Heart left ventricle (tissue), 16 donors: ENCODE results near the gene MYLK4. TPM values are rescaled to one million over a fixed set of nuclear protein-coding genes. Genes with fewer than 3 reads are reported as not detected.

Source experiments
- ATAC-seq, 4 donors: fragments of 200-7000 bp; cut with Tn5 transposase; one replicate each; pipeline ENCODE4 v1.9.1; 2020 to 2022; ENCODE audit warnings: moderate library complexity in 4 of 4, mild to moderate bottlenecking in 3 of 4, moderate number of reproducible peaks in 1 of 4
- DNase-seq, 5 donors: peaks; one replicate each; pipeline ENCODE4 v3.0.0-alpha.2; 2020
- H3K27ac ChIP-seq, 12 donors: fragments of 200-600 bp; sonication (generic) in 4 of 12; one replicate each; pipeline versions ENCODE4 v1.5.0 to v1.8.0; 2016 to 2022; ENCODE audit warnings: mild to moderate bottlenecking in 2 of 12
- H3K27me3 ChIP-seq, 9 donors: fragments of 200-600 bp; sonication (generic) in 2 of 9; one replicate each; pipeline versions ENCODE4 v1.5.1 to v1.8.0; 2016 to 2022; ENCODE audit warnings: mild to moderate bottlenecking in 3 of 9
- H3K36me3 ChIP-seq, 9 donors: fragments of 200-600 bp; sonication (generic) in 2 of 9; one replicate each; pipeline versions ENCODE4 v1.5.0 to v1.8.0; 2018 to 2022; ENCODE audit warnings: mild to moderate bottlenecking in 2 of 9
- H3K4me1 ChIP-seq, 12 donors: fragments of 200-600 bp; sonication (generic) in 4 of 12; one replicate each; pipeline versions ENCODE4 v1.5.0 to v1.8.0; 2016 to 2022; ENCODE audit warnings: mild to moderate bottlenecking in 3 of 12
- H3K4me3 ChIP-seq, 12 donors: fragments of 200-600 bp; sonication (generic) in 4 of 12; one replicate each; pipeline versions ENCODE4 v1.5.0 to v1.8.0; 2017 to 2022; ENCODE audit warnings: mild to moderate bottlenecking in 9 of 12, moderate library complexity in 4 of 12
- H3K9me3 ChIP-seq, 12 donors: fragments of 200-600 bp; sonication (generic) in 4 of 12; one replicate each; pipeline versions ENCODE4 v1.5.0 to v1.8.0; 2016 to 2022; ENCODE audit warnings: mild to moderate bottlenecking in 1 of 12
- CTCF ChIP-seq, 12 donors: fragments of 200-600 bp; sonication (generic) in 4 of 12; IDR thresholded peaks; one replicate each; pipeline versions ENCODE4 v1.5.0 to v1.8.0; 2018 to 2022; ENCODE audit warnings: antibody characterized with exemption in 12 of 12, mild to moderate bottlenecking in 5 of 12
- POLR2A ChIP-seq, 2 donors: fragments of 450-650 bp; IDR thresholded peaks; one replicate each; pipeline ENCODE4 v1.6.1; 2017; ENCODE audit warnings: antibody characterized with exemption in 2 of 2, mild to moderate bottlenecking in 2 of 2, moderate library complexity in 2 of 2
- WGBS, 4 donors: extraction: QIAGEN DNeasy Blood & Tissue Kit in 2 of 4; methylation state at CpG; one replicate each; pipeline versions ENCODE4 v1.1.5 to v1.1.7; 2013 to 2018; 5-methylcytosine and 5-hydroxymethylcytosine counted together
- intact Hi-C, 10 donors: fragments of 100-400 bp; cut with DNase I; formaldehyde crosslinking; loops; one replicate each; pipeline versions ENCODE4 v1.11.1 to v1.14.2; 2022
- polyA plus RNA-seq, 2 donors: library from polyadenylated mRNA; stranded (reverse); fragments of 200-250 nt; gene quantifications; one replicate each; pipeline ENCODE4 v1.2.3, GENCODE V29; 2013
- total RNA-seq, 9 donors: library from RNA; depleted of rRNA in 2 of 9; stranded (reverse); fragments of >200 nt in 2 of 9; fragmentation: NEBNext Ultra II Directional in 3 of 9; extraction: Animal tissue kit (Norgen Biotek cat#: 25700) in 3 of 9; gene quantifications; one replicate each; pipeline versions ENCODE4 v1.1.0 to v1.2.4, GENCODE V29; 2016 to 2023
- donor health status: ischemic (EF 13 %, LVEDD 7.1; RV severe dilation, severe dysfunction).
- donor health status: healthy with polysubstance abuse.
- donor health status: DM: no; HTN: yes; CAD: no.
- donor health status: DM: no; HTN: no; CAD: no.
- donor health status: ischemic (EF 25% LVEDD 6.9; RV normal size, moderate dysfunction).
- donor health status: ischemic (EF 25% LVEDD 5.7; RV mildly dilated, moderate dysfunction).
- donor health status: healthy.
- donor health status: DM: yes; HTN: yes; CAD: no.
- donor health status: ischemic (EF 35%, LVEDD 5.7; RV mildly dilated, moderate dysfunction).
- donor health status: nonischemic (EF 11% LVEDD 7.7; RV severe dilation, severe dysfunction).
- donor health status: DM: yes; HTN: yes; CAD: no.
- donor health status: PGD.
- donor health status: ischemic (EF 29% LVEDD 5.4; RV normal size, mild dysfunction).
- donor health status: nonischemic (EF 23%, LVEDD 6.1; RV moderate dilation, normal function).

The MYLK4 gene
- total and polyA plus RNA-seq, 11 donors, result 0.14 to 1.6 (median 0.52) TPM

DNA sequence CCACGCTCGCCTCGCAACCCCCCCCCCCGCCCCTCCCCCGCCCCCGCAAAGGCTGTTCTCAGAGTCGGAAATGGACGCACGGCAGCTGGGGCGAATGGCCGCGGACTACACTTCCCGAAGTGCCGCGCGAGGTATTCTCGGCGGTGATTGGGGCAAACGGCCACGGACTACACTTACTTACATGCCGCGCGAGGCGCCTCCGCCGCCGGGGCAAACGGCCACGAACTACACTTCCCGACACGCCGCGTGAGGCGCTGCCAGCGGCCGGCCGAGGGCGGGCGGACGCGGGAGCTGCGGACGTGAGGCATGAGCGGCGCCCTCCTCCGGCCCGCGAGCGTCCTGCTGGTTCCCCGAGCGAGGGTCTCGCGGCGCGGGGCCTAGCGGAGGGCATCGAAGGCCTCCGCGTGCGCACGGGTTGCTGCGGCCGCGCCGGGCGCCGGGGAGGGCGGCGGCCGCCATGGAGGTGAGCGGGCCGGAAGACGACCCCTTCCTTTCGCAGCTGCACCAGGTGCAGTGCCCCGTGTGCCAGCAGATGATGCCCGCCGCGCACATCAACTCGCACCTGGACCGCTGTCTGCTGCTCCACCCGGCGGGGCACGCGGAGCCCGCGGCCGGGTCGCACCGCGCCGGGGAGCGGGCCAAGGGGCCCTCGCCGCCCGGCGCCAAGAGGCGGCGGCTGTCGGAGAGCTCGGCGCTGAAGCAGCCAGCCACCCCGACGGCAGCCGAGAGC is 14.6 kb upstream of the MYLK4 start, which contains the start of gene WRNIP1:
Gene WRNIP1 (plus strand): TSS at position 228 of the 730 bp plus-strand sequence. CDS start 230 bp downstream, at position 458.
- intact Hi-C loops, result loop anchor here in 1 of 10 donors (10.0 kb wide), 1 partner anchor 299 kb away; the partner anchor contains the start of gene RIPK1
- DNase-seq (peak; percentile 98 to 100 (median 99)), ATAC-seq (peak; percentile 91 to 95 (median 94))
- WGBS, 4 donors, result 0% methylated on average over 53 to 104 of the region's 104 CpGs; no CpG with 5 or more reads in 1 of the 4 donors
- Histone ChIP-seq H3K27ac (peak within 1 kb of the TSS; percentile 92 to 99 (median 97)), H3K4me3 (peak within 1 kb of the TSS; percentile 71 to 94 (median 86)), H3K27me3 (no peaks in the 10 kb centered on the region), H3K9me3 (no peaks in the 10 kb centered on the region), H3K36me3 (peaks cover 0 to 4% (median 0%) of the 10 kb centered on the region in 9 donors), H3K4me1 (peaks cover 0 to 46% (median 33%) of the 10 kb centered on the region in 12 donors)
- peak; percentile 38 to 85 (median 68) for TF ChIP-seq CTCF (IDR thresholded peaks at IDR 0.05)
- TF ChIP-seq POLR2A (IDR thresholded peaks at IDR 0.05), result peak in 1 of 2 donors; percentile 85

GRCh38 chr6:2764610-2765165 is 14.0 kb upstream of the MYLK4 start:
- TF ChIP-seq CTCF (IDR thresholded peaks at IDR 0.05), result no peak
- TF ChIP-seq POLR2A (IDR thresholded peaks at IDR 0.05), result no peak
- Histone ChIP-seq H3K27me3 (no peaks in the 10 kb centered on the region), H3K9me3 (no peaks in the 10 kb centered on the region), H3K27ac (peak overlapping the region; percentile 75 to 98 (median 92)), H3K4me3 (peak overlapping the region; percentile 18 to 84 (median 65)), H3K36me3 (no peaks in the 10 kb centered on the region), H3K4me1 (peaks cover 0 to 39% (median 27%) of the 10 kb centered on the region in 12 donors)
- 0 to 1% (median 1%) methylated on average over 26 to 45 of the region's 45 CpGs for WGBS, 4 donors
- peak; percentile 84 to 90 (median 87) for ATAC-seq
- DNase-seq, result peak; percentile 38 to 68 (median 51)
- intact Hi-C loops, result loop anchor here in 1 of 10 donors (10.0 kb wide), 1 partner anchor 300 kb away; the partner anchor contains the start of gene RIPK1

GRCh38 chr6:2763876-2764540 is 13.3 kb upstream of the MYLK4 start:
- Histone ChIP-seq H3K4me1 (peaks cover 0 to 32% (median 22%) of the 10 kb centered on the region in 12 donors), H3K9me3 (no peaks in the 10 kb centered on the region), H3K36me3 (no peaks in the 10 kb centered on the region), H3K4me3 (peak overlapping the region in 11 of 12 donors; percentile 37 to 84 (median 66)), H3K27me3 (no peaks in the 10 kb centered on the region), H3K27ac (peak overlapping the region in 11 of 12 donors; percentile 86 to 98 (median 93))
- 84 to 86% (median 85%) methylated on average over 27 of the region's 27 CpGs for WGBS, 4 donors
- ATAC-seq (no peak), DNase-seq (peak in 1 of 5 donors; percentile 66)
- intact Hi-C loops, result loop anchor here in 1 of 10 donors (10.0 kb wide), 1 partner anchor 301 kb away; the partner anchor contains the start of gene RIPK1
- no peak for TF ChIP-seq CTCF (IDR thresholded peaks at IDR 0.05)
